ENCODE data around the gene CERS6.

CERS6 gene

DNA sequence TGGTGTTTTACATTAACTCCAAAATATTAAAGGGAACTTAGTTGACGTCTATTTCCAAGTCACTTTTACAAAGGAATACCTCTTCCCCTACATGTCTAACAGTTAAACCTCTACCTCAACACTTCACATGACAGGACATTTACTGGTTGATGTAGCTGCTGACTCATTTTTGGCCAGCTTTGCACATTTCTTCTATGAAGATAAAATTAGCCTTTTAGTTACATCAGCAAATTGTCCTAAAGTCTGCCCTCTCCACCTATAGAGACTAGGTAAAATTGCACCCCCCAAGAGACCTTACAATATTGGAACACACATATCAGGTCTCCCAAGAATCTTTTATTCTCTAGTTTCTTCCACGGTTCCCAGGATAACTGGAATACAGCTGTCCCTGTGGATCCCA is 10.1 kb upstream of the CERS6 start:
- DNase-seq = no peak

DNA sequence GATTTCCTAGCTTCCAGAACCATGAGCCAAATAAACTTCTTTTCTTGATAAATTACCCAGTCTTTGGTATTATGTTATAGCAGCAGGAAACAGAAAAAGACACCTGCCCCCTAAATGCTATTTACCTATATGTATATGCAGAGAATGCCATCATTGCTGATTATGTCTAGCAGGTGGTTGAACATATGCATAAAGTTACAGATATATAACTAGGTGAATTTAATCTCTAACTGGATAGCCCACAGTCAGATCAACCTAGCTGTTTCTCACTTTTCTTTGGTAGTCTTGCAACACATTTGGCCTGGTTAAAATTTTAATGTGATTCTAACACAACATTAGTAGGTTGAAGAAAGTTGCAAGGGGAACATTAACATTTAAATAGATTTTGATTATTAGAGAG is 7.1 kb upstream of the CERS6 start:
- DNase-seq = no peak

GRCh38 chr2:168449419-168449818 is 6.7 kb upstream of the CERS6 start:
- no peak for DNase-seq

GRCh38 chr2:168450171-168450570 is 5.9 kb upstream of the CERS6 start:
- no peak for DNase-seq

DNA sequence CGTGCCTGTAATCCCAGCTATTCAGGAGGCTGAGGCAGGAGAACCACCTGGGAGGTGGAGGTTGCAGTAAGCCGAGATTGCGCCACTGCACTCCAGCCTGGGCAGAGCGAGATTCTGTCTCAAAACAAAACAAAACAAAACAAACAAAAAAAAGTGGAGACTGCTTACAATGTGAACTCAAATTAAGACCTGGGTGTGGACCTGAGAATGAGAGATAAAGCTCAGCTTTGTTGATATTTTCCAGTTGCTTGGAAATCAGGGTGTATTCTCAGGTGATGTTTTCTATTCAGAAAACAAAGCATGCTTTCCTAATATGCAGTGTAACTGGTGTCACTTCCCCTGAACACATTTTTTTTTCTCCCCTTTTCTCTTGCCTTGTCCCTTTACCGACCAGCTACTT is 5.3 kb upstream of the CERS6 start:
- no peak for DNase-seq

DNA sequence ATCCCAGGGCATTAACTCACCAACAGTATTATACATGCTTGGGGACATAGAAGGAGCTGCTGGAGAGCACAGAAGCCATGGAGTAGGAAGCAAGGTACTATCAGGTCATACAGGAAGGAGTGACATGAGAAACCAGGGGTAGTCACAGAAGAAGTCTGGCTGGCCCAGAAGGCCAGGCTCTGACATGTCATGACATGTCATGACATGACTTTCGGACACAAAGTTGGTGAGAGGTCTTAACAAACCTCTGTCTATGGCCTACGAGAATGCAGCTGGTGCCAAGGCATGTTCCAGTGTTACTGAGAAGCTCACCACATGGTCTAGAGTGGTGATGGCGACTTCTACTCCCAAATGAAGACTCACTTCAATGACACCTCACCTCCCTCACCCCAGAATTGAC is 3.3 kb upstream of the CERS6 start:
- no peak for DNase-seq

- DNase-seq = no peak
Observed at GRCh38 chr2:168453404-168453803, 2.7 kb upstream of the CERS6 start.

DNA sequence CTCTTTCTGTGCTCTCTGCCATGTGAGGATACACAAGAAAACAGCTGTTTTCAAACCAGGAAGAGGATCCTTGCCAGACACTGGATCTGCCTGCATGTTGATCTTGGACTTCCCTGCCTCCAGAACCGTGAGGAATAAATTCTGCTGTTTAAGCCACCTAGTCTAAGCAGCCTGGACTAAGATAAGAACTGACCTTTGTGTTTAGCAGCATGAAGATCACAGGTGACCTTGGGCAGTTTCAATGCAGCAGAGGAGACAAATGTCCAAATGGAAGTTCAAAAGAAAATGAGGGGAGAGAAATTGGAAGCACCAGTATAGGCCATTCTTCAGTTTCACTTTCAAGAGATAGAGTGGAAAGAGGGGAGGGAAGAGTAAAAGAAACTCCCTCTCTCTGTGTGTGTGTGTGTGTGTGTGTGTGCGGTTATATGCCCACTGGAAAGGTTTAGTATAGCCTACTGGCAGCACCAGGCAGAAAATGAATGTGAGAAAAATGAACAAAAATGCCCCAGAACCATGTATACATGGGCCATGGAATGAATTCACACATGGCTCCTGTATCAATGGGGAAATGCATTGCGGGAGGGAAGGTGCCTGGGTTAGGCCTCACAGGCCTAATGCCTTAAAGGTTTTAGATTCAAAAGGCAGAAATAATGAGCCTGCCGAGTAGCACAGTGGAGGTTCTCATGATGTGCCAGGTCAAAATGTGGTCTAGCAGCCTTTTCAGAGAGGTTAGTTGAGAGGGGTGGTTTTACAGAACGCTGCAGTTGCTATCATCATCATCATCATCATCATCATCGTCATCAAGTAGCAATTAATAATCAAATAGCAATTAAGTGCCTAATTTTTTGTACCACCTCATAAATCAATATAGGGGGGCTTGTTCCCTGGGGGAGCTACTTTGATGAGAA is 1.1 kb upstream of the CERS6 start:
- DNase-seq = no peak

DNA sequence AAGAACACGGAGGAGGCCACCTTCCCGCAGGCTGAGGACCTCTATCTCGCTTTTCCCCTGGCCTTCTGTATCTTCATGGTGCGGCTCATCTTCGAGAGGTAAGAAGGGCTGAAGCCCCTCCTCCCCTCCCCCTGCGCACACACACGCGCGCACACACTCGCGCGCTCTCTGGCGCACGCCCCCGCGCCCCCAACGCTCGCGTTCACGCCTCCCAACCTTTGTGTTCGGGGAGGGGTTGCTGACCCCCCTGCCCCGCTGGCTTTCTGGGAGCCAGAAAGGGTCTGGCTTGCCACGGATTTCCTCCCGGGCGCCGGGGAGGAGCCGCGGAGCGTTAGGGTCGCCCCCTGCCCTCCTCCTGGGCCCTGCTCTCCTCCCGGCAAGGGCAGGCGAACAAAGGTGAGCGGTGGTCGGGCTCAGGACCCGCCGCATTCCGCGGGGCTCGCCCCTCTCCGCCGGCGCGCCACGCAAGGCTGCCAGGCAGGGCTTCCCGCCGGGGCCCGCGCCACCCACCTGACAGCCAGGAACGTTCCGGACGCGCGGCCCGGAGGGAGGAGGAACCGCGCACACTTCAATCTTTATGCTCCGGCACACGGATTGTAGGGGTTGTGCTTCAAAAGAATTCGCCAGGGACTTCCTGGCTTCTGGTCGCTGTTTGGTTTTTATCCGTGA is 583 bp downstream of the CERS6 start:
- peak; percentile 44 to 59 for DNase-seq

GRCh38 chr2:168457190-168457895 is 1.3 kb downstream of the CERS6 start:
- no peak for DNase-seq

DNA sequence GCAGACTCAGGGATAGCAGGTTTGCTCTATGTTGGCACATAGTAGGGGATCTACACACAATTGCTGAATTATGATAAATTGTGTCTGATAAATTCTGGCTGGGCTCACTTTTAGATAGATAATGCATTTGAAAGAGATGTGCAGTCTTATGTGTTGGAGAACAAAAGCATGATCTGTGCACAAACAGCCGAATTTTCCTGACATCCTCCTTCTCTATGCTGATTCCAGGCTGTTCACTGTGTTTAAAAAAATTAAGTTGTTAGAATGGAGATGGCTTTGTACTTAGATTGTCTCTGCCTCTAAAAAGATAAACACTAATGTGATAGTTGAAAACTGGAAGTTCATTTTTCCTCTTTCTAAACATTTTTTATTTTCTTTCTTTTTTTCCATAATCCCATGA is 2.1 kb downstream of the CERS6 start:
- DNase-seq = no peak

GRCh38 chr2:168459256-168459655 is 3.2 kb downstream of the CERS6 start:
- no peak for DNase-seq

GRCh38 chr2:168460571-168460970 is 4.5 kb downstream of the CERS6 start:
- DNase-seq = no peak

GRCh38 chr2:168461178-168461941 is 5.3 kb downstream of the CERS6 start:
- no peak for DNase-seq

GRCh38 chr2:168461942-168462331 is 5.9 kb downstream of the CERS6 start:
- no peak for DNase-seq

- DNase-seq = no peak
Observed at GRCh38 chr2:168462543-168463045, 6.5 kb downstream of the CERS6 start.

GRCh38 chr2:168465594-168465993 is 9.5 kb downstream of the CERS6 start:
- DNase-seq = no peak

DNA sequence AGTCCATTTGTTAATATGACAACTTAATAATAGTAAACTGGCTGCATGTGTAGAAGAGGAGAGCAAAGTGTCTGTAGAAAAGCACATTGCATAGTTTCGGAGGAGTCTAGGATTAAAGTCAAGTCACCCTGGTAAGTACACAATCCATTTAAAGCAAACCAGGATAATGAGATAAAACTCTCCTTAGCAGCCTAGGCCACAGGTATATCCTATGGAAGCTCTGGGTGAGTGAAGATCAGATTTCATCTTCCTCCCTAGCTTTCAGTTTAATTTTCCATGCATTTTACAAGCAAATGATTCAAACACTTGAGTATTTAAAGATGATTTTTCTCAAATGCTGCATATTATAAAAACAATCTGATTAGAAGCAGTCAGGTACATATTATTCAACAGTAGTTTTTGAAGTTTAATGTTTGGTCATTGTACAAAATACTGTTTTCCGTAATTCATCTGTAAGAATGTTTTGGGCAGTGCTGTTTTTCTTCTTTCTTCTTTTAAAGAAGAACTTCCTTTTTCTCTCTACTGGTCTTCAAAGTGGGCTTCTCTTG is 10.2 kb downstream of the CERS6 start:
- DNase-seq = no peak

DNA sequence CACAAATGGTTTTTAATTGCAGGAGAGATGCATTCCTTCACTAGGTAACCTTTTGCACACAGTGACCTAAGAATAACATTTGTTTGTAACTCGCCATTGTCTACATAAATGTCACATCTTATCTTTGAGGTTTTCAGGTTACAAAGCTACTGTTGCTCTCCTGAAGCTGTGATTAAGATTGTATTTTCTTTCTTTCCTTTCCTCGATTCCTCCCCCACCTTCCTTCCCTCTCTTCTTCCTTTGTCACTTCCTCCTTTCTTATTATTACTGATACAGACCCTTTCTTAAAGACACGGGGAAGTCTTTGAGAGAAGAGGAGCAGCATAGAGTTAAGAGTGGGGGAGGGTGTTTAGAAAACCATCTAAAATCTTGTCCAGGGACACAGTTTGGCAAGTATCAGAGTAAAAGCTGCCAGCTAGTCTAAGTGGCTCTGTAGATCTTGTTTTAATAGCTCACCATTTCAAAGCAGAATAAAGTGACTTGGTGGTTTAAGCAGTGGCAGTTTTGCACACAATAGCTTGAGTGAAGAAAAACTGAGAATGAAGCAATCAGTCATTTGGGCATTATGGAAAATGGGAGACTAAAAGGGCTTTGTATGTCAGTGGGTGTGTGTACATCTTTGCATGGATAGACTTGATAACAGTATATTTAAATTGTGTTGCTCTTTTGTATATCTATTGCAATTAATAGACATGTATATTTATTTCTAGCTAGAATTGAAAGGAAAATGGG is 10.9 kb downstream of the CERS6 start:
- no peak for DNase-seq

DNA sequence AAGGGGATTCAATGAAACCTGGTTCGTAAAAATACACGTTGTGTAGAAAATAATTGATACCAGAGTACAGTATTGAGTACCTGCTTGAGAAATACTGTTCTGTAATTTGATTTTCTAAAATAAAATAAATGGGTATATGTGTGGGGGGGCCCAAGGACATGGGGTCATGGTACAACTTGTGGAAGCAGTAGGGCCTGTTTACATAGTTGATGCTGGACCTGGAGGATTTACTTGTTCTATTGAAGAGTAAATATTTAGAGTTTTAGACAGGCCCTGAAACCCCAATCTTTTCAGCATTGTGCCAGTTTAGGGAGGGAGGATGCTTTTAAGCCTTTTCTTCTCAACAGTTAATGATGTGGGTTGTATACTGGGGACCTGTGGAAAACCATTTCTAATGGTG is 11.7 kb downstream of the CERS6 start:
- DNase-seq = no peak

DNA sequence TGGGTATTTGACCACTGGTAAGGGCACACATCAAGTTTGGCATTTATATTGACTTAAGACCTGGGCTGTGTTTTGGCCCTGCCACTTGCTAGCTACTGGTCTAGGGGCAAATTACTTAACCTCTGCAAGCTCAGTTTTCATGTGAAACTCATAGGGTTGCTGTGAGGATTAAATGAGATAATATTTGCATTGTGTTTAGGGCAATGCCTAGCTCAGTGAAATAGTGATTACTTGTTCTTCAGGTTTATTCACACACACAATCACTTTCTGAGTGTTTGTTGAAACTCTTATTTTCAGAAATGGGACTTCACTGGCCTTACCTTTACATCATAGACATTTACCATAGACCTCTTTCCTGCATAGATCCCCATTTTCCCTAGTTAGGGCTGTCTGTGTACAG is 12.3 kb downstream of the CERS6 start:
- DNase-seq = no peak
